GM12892 (cell line): Measurements from ENCODE around the gene KHDC3L.

Source experiments
- POLR2A ChIP-seq: IDR thresholded peaks from 2 replicates; pipeline ENCODE4 v1.6.1; 2011; ENCODE audit warnings: low read depth, low read length, control low read depth
- POLR2AphosphoS5 ChIP-seq: IDR thresholded peaks from 2 replicates; pipeline ENCODE4 v1.6.1; 2011; ENCODE audit warnings: low read depth, low read length, control low read depth
- TAF1 ChIP-seq: IDR thresholded peaks from 2 replicates; pipeline ENCODE4 v1.6.1; 2011; ENCODE audit warnings: low read depth, mild to moderate bottlenecking, control low read depth, low read length, borderline replicate concordance

GRCh38 chr6:73314577-73315492 is 47.6 kb upstream of the KHDC3L start:
- TF ChIP-seq POLR2A (no peak), POLR2AphosphoS5 (no peak), TAF1 (no peak)
